HG03342 (cell line): ENCODE results near the gene CERS3.
A peak's percentile ranks its signal among the peaks of the same experiment; 100 is the strongest.

ENCODE experiments used
- ATAC-seq: cut with Tn5 transposase; IDR thresholded peaks from one replicate; pipeline ENCODE4 v1.9.1; 2021; ENCODE audit warnings: mild to moderate bottlenecking, moderate library complexity; ENCODE audit not compliant: unreplicated experiment

Gene CERS3

GRCh38 chr15:100528833-100529428, at the start of gene CERS3:
TSS of gene CERS3 (minus strand) at chr15:100528950. CDS start at chr15:100501849, 27,101 bp downstream.
- no peak for ATAC-seq

- ATAC-seq, result no peak
Observed at GRCh38 chr15:100573526-100573925, 44.8 kb upstream of the CERS3 start.

- ATAC-seq, result no peak
Observed at GRCh38 chr15:100572362-100572983, 43.7 kb upstream of the CERS3 start.

GRCh38 chr15:100571592-100572167, 42.9 kb upstream of the CERS3 start:
- no peak for ATAC-seq

DNA sequence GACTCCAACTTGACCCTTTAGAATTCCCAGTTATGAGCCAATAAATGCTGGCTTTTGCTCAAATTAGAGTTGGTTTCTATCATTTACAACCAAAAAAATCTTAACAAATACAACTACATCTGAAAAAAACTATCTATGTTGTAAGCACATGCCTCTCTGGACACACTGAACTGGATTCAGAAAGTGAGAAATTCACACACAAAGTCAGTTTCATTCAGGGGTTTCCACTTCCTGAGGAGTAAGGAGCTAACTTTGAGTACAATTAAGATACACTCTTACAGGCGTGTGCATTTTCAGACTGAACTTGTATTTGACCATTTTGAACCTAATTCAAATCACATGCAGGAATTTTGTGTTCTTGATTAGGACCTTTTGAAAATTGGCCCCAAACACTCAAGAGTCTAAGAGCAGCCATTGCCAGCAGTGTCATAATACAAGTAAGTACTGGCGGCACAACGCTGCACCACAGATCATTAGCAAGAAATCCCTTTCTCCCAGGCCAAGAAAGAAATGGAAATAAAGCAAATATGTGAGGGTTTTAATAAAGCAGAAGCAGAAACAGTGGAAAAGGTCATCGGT, 42.1 kb upstream of the CERS3 start:
- ATAC-seq, result peak; percentile 72

DNA sequence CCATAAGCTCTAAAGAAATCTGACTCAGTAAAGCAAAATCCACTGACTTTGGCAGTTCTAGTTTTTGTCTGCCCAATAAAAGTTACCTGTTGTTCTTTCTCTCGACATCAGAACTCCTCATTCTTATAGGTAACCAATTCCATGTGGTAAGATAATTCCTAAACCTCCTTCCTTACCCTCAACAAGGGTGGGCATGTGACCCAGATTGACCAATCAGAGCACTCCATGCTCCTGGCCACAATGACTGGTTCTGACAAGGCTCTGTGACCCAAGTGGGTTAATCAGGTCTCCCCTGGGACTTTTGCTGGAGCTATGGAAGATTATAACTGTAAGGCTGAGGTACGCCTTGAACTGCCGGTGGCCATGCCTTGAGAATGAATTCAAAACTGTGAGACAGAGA, 41.5 kb upstream of the CERS3 start:
- peak; percentile 29 for ATAC-seq

GRCh38 chr15:100569391-100569790, 40.6 kb upstream of the CERS3 start:
- no peak for ATAC-seq

DNA sequence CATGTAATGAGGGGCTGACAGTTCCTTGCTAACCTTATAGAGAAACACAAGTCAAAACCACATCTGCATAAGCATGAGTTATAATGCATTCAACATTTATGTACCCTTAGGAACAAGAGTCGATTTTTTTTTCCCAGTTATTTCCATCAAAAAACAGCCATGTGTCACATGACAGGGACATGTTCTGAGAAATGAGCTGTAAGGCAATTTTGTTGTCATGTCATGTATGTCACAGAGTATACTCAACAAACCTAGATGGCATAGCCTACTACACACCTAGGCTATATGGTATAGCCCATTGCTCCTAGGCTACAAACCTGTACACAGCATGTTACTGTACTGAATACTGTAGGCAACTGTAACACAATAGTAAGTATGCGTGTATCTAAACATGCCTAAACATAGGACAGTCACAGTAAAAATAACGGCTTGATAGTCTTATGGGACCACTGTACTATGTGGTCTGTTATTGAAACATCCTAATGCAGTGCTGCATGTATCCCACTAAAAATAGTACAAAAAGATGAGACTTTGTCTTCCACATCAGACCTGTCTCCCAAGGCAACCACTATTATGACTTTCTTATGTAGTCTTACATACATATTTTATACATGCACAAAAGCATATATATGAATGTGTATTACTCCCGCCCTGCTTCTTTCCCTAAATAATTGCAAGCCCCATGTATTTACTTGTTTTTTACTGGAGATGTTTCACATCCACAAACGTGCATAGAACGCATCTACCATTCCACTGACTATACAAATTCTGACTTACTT, 38.3 kb upstream of the CERS3 start:
- no peak for ATAC-seq

- ATAC-seq, result no peak
Observed at GRCh38 chr15:100565591-100565990, 36.8 kb upstream of the CERS3 start.

DNA sequence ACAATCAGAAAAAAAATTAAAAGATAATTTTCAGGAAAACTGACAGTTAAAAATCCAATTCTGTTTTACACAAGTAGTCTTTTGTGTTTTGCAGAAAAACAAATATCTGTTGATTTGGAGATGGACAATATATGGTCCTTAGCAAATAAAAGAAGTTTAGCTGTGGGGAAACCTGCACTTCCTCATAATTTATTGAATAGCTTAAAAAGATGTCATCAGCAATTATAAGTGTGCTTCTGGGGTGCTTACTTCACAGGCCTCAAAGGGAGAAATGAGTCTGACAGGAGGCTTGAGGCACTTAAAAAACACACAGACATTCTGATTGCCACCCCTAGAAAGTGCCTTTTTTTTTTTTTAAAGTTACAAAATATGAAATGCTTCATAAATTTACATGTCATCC, 31.6 kb upstream of the CERS3 start:
- no peak for ATAC-seq

- no peak for ATAC-seq
Observed at GRCh38 chr15:100559330-100559729, 30.6 kb upstream of the CERS3 start.

DNA sequence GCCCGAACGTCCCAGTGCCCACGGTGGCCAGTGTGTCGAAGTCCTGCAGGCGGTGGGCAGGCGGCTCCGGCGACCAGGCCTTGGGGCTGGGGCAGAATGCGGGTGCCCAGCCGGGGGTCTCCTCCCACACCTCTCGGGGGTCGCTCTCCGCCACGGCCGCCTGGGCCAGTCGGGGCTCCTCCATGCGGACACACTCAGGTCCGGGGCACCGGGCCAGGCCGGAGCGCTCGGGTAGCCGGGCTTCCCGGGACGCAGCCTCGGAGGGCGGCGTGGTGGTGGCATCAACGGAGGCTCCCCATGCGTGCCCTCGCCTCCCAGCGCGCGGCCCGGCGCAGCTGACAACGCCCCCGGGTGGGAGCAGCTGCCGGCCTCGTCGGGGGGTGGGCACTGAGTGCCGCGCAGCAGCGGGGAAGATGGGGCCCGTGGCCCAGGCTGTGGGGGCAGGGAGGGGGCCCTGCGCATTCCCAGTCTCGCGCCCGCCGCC, 30.1 kb upstream of the CERS3 start:
- no peak for ATAC-seq

- no peak for ATAC-seq
Observed at GRCh38 chr15:100553468-100553867, 24.7 kb upstream of the CERS3 start.

DNA sequence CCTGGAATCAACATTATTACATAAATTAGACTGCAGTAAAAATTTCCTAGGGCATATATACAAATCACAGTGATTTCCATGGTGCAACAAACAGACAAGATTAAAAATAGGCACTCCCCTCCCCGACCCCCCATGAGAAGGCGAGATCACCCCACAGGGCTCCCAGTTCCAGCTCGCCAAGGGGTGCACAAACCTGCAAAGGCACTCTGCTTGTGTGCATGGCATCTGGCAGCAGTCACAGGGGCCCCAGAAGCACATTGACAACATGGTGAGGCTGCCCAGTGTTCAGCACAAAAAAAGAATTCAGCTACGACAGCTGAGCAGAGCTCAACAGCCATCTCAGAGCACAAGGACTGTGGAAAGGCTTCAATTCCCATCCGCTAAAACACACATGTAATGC, 19.2 kb upstream of the CERS3 start:
- ATAC-seq, result no peak

GRCh38 chr15:100544946-100545345, 16.2 kb upstream of the CERS3 start:
- no peak for ATAC-seq

GRCh38 chr15:100544338-100544841, 15.6 kb upstream of the CERS3 start:
- ATAC-seq, result no peak

- no peak for ATAC-seq
Observed at GRCh38 chr15:100542290-100542689, 13.5 kb upstream of the CERS3 start.

DNA sequence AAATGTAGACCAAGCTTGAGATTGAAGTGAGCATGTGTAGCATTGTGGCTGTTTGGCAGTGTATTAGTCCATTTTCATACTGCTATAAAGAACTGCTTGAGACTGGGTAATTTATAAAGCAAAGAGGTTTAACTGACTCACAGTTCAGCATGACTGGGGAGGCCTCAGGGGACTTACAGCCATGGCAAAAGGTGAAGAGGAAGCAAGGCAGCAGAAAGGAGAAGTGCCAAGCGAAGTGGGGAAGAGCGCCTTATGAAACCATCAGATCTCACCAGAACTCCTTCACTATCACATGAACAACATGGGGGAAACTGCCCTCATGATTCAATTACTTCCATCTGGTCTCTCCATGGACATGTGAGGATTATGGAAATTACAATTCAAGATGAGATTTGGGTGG, 8.6 kb upstream of the CERS3 start:
- ATAC-seq, result peak; percentile 74

- no peak for ATAC-seq
Observed at GRCh38 chr15:100536733-100537132, 8.0 kb upstream of the CERS3 start.

- ATAC-seq, result no peak
Observed at GRCh38 chr15:100533886-100534285, 5.1 kb upstream of the CERS3 start.

GRCh38 chr15:100531823-100532327, 3.1 kb upstream of the CERS3 start:
- ATAC-seq, result no peak
